GM23338 (cell line): ENCODE measurements around the gene LRMDA.
A peak's percentile ranks its signal among the peaks of the same experiment; 100 is the strongest.

Experiments
- CTCF ChIP-seq, 2 experiments: fragments of 200-600 bp in 1 of 2; sonication (generic) in 1 of 2; conservative IDR thresholded peaks; 2 replicates each; pipeline versions ENCODE4 v1.5.1 to v1.6.1; 2016 to 2017; ENCODE audit warnings: antibody characterized with exemption in 2 of 2, low read depth in 2 of 2, mild to moderate bottlenecking in 2 of 2, moderate library complexity in 1 of 2
- EZH2 ChIP-seq: fragments of 200-600 bp; sonication (generic); IDR thresholded peaks from one replicate; pipeline ENCODE4 v1.8.0; 2017; ENCODE audit warnings: antibody characterized with exemption, mild to moderate bottlenecking, low read depth; ENCODE audit not compliant: unreplicated experiment
- EZH2phosphoT487 ChIP-seq: fragments of 200-600 bp; sonication (generic); IDR thresholded peaks from one replicate; pipeline ENCODE4 v1.8.1; 2018; ENCODE audit warnings: antibody characterized with exemption; ENCODE audit not compliant: unreplicated experiment
- POLR2AphosphoS5 ChIP-seq: IDR thresholded peaks from 2 replicates; pipeline ENCODE4 v1.6.1; 2016; ENCODE audit warnings: antibody characterized with exemption, low read depth

- no peak for TF ChIP-seq CTCF (conservative IDR thresholded peaks at IDR 0.05; ENCODE audit: low read depth in 2 of 2)
- TF ChIP-seq POLR2AphosphoS5: no peak
- TF ChIP-seq EZH2: peak; percentile 82
- TF ChIP-seq EZH2phosphoT487: peak; percentile 61
Measured at GRCh38 chr10:75407713-75408508, 23.5 kb upstream of the LRMDA start.
